Measurements from ENCODE around the gene GRID1. TPM values are rescaled to one million over a fixed set of nuclear protein-coding genes. Genes with fewer than 3 reads are reported as not detected.

The GRID1 gene
- total RNA-seq, 1 experiment from 2014 or later = not detected

DNA sequence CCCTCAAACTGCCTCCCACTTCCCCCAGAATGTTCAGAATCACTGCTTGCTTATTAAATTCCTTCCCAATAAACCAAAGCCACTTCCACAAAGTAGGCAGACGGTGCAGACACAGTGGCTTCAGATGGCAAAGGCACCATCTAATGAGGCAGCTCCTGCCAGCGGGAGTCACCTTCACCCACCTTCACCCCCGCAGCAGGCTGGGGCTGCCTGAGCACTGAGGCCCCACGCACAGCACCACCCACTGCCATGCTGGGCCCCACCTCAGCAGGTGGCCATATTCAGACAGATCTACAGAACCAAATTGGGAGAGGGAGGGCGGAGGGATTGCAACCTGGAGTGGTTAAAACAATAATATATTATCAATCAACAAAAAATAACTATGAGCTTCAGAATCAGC is 118.5 kb downstream of the GRID1 start:
- DNase-seq = no peak
- BruUV-seq (replicated peaks) = no TSS peak
- Mint-ChIP-seq H3K36me3 (ENCODE audit: insufficient read depth, unreplicated experiment) (no peaks in the 10 kb centered on the region), H3K27me3 (ENCODE audit: unreplicated experiment) (peaks cover 34% of the 10 kb centered on the region), H3K4me3 (ENCODE audit: low read depth, unreplicated experiment) (no peak overlapping the region), H3K4me1 (ENCODE audit: low read depth, unreplicated experiment) (no peaks in the 10 kb centered on the region), H3K27ac (ENCODE audit: unreplicated experiment) (no peak overlapping the region), H3K9me3 (ENCODE audit: low read depth, unreplicated experiment) (no peaks in the 10 kb centered on the region)
- TF ChIP-seq CTCF (IDR thresholded peaks at IDR 0.05; ENCODE audit: unreplicated experiment) = no peak
- intact Hi-C loops (cut with micrococcal nuclease; ENCODE audit: unreplicated experiment) = no loop called here
- CTCF ChIA-PET = no interaction called here

GRCh38 chr10:86247588-86247987 is 119.0 kb downstream of the GRID1 start:
- TF ChIP-seq CTCF (IDR thresholded peaks at IDR 0.05; ENCODE audit: unreplicated experiment) = no peak
- BruUV-seq (replicated peaks) = no TSS peak
- Mint-ChIP-seq H3K36me3 (ENCODE audit: insufficient read depth, unreplicated experiment) (no peaks in the 10 kb centered on the region), H3K27me3 (ENCODE audit: unreplicated experiment) (peaks cover 34% of the 10 kb centered on the region), H3K27ac (ENCODE audit: unreplicated experiment) (no peak overlapping the region), H3K4me3 (ENCODE audit: low read depth, unreplicated experiment) (no peak overlapping the region), H3K9me3 (ENCODE audit: low read depth, unreplicated experiment) (no peaks in the 10 kb centered on the region), H3K4me1 (ENCODE audit: low read depth, unreplicated experiment) (no peaks in the 10 kb centered on the region)
- intact Hi-C loops (cut with micrococcal nuclease; ENCODE audit: unreplicated experiment) = no loop called here
- no peak for DNase-seq
- CTCF ChIA-PET = no interaction called here

DNA sequence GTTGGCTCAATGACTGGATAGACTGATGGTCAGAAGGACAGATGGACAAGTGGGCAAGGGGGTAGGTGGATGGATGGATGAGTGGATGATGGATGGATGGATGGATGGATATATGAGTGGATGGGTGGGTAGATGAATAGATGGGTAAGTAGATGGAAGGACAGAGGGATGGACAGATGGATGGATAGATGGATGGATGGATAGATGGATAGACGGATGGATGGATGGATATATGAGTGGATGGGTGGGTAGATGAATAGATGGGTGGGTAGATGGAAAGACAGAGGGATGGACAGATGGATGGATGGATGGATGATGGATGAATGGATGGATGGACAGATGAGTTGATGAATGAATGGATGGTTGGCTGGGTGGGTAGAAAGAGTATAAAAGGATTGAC is 119.5 kb downstream of the GRID1 start:
- no peak for DNase-seq
- intact Hi-C loops (cut with micrococcal nuclease; ENCODE audit: unreplicated experiment) = no loop called here
- no TSS peak for BruUV-seq (replicated peaks)
- H3K4me1 Mint-ChIP-seq (ENCODE audit: low read depth, unreplicated experiment) = no peaks in the 10 kb centered on the region
- peaks cover 39% of the 10 kb centered on the region for H3K27me3 Mint-ChIP-seq (ENCODE audit: unreplicated experiment)
- CTCF ChIA-PET = no interaction called here
- no peak overlapping the region for H3K27ac Mint-ChIP-seq (ENCODE audit: unreplicated experiment)
- no peaks in the 10 kb centered on the region for H3K36me3 Mint-ChIP-seq (ENCODE audit: insufficient read depth, unreplicated experiment)
- H3K4me3 Mint-ChIP-seq (ENCODE audit: low read depth, unreplicated experiment) = no peak overlapping the region
- TF ChIP-seq CTCF (IDR thresholded peaks at IDR 0.05; ENCODE audit: unreplicated experiment) = no peak
- H3K9me3 Mint-ChIP-seq (ENCODE audit: low read depth, unreplicated experiment) = no peaks in the 10 kb centered on the region

GRCh38 chr10:86246279-86246940 is 120.2 kb downstream of the GRID1 start:
- Mint-ChIP-seq H3K4me1 (ENCODE audit: low read depth, unreplicated experiment) (no peaks in the 10 kb centered on the region), H3K36me3 (ENCODE audit: insufficient read depth, unreplicated experiment) (no peaks in the 10 kb centered on the region), H3K27ac (ENCODE audit: unreplicated experiment) (no peak overlapping the region), H3K4me3 (ENCODE audit: low read depth, unreplicated experiment) (no peak overlapping the region), H3K27me3 (ENCODE audit: unreplicated experiment) (peaks cover 46% of the 10 kb centered on the region), H3K9me3 (ENCODE audit: low read depth, unreplicated experiment) (no peaks in the 10 kb centered on the region)
- intact Hi-C loops (cut with micrococcal nuclease; ENCODE audit: unreplicated experiment) = no loop called here
- CTCF ChIA-PET = no interaction called here
- no peak for DNase-seq
- no TSS peak for BruUV-seq (replicated peaks)
- TF ChIP-seq CTCF (IDR thresholded peaks at IDR 0.05; ENCODE audit: unreplicated experiment) = no peak
